HepG2 (cell line): ENCODE measurements around the gene RAN. TPM values are rescaled to one million over a fixed set of nuclear protein-coding genes. Genes with fewer than 3 reads are reported as not detected.

Experiments used
- ARID2 ChIP-seq: sonication (generic); formaldehyde crosslinking; IDR thresholded peaks from 2 replicates; pipeline ENCODE4 v1.8.1; 2022; ENCODE audit warnings: mild to moderate bottlenecking, missing genetic modification reagents, borderline replicate concordance
- ARNT2 ChIP-seq: sonication (generic); formaldehyde crosslinking; IDR thresholded peaks from 2 replicates; pipeline ENCODE4 v1.8.0; 2022; ENCODE audit warnings: mild to moderate bottlenecking, low read depth, missing genetic modification reagents, moderate library complexity
- ATF7 ChIP-seq, 2 experiments: fragments of 450-650 bp in 1 of 2; sonication (generic) in 1 of 2; formaldehyde crosslinking in 1 of 2; IDR thresholded peaks; 2 replicates each; pipeline versions ENCODE4 v1.4.0 to v1.6.1; 2016 to 2020; ENCODE audit warnings: antibody characterized with exemption in 1 of 2, mild to moderate bottlenecking in 1 of 2, missing genetic modification reagents in 1 of 2
- CBX5 ChIP-seq: sonication (generic); formaldehyde crosslinking; IDR thresholded peaks from 2 replicates; pipeline ENCODE4 v1.4.0; 2020; ENCODE audit warnings: missing genetic modification reagents, borderline replicate concordance
- CREB1 ChIP-seq, 2 experiments: fragments of 450-650 bp in 1 of 2; IDR thresholded peaks; 2 replicates each; pipeline ENCODE4 v1.6.1; 2016 to 2017; ENCODE audit warnings: control low read depth in 1 of 2, mild to moderate bottlenecking in 1 of 2, missing compliant biosample characterization in 1 of 2, missing genetic modification characterization in 1 of 2
- HMGXB4 ChIP-seq, 2 experiments: sonication (generic) in 1 of 2; formaldehyde crosslinking in 1 of 2; IDR thresholded peaks; 2 replicates each; pipeline versions ENCODE4 v1.4.0 to v1.6.1; 2018 to 2020; ENCODE audit warnings: missing genetic modification reagents in 2 of 2, borderline replicate concordance in 1 of 2, low read depth in 1 of 2, mild to moderate bottlenecking in 1 of 2, missing biosample characterization in 1 of 2
- HOXA9 ChIP-seq: sonication (generic); formaldehyde crosslinking; IDR thresholded peaks from 2 replicates; pipeline ENCODE4 v1.8.1; 2022; ENCODE audit warnings: missing genetic modification reagents, mild to moderate bottlenecking, moderate library complexity, borderline replicate concordance
- MAX ChIP-seq: IDR thresholded peaks from 2 replicates; pipeline ENCODE4 v1.6.1; 2012; ENCODE audit warnings: inconsistent platforms
- MED1 ChIP-seq: sonication (generic); formaldehyde crosslinking; IDR thresholded peaks from 2 replicates; pipeline ENCODE4 v1.4.0; 2020; ENCODE audit warnings: missing genetic modification reagents
- MXI1 ChIP-seq: IDR thresholded peaks from 3 replicates; pipeline ENCODE4 v1.6.1; 2012; ENCODE audit warnings: low read depth, low read length, inconsistent platforms, borderline replicate concordance
- PHF20 ChIP-seq: sonication (generic); formaldehyde crosslinking; IDR thresholded peaks from 2 replicates; pipeline ENCODE4 v1.5.0; 2020; ENCODE audit warnings: mild to moderate bottlenecking, missing genetic modification reagents
- POGK ChIP-seq: sonication (generic); formaldehyde crosslinking; conservative IDR thresholded peaks from 2 replicates; pipeline ENCODE4 v1.8.0; 2022; ENCODE audit warnings: mild to moderate bottlenecking, moderate library complexity, missing genetic modification reagents
- POLR2G ChIP-seq: fragments of 200-400 bp; formaldehyde crosslinking; IDR thresholded peaks from 2 replicates; pipeline ENCODE4 v1.6.1; 2018; ENCODE audit warnings: mild to moderate bottlenecking, low read depth, low read length, moderate library complexity
- RNF2 ChIP-seq: fragments of 450-650 bp; conservative IDR thresholded peaks from 2 replicates; pipeline ENCODE4 v1.6.1; 2016; ENCODE audit warnings: low read depth
- THAP11 ChIP-seq: IDR thresholded peaks from 2 replicates; pipeline ENCODE4 v1.6.1; 2016; ENCODE audit warnings: missing biosample characterization, missing genetic modification reagents
- ZBED4 ChIP-seq: sonication (generic); formaldehyde crosslinking; IDR thresholded peaks from 2 replicates; pipeline ENCODE4 v1.4.0; 2020; ENCODE audit warnings: missing genetic modification reagents, borderline replicate concordance
- ZNF350 ChIP-seq: sonication (generic); formaldehyde crosslinking; IDR thresholded peaks from 2 replicates; pipeline ENCODE4 v1.4.0; 2020; ENCODE audit warnings: mild to moderate bottlenecking, low read depth, missing genetic modification reagents, borderline replicate concordance
- ZNF644 ChIP-seq: IDR thresholded peaks from 2 replicates; pipeline ENCODE4 v1.6.1; 2016; ENCODE audit warnings: low read depth
- ZNF768 ChIP-seq: sonication (generic); formaldehyde crosslinking; IDR thresholded peaks from 2 replicates; pipeline ENCODE4 v1.4.0; 2020; ENCODE audit warnings: missing genetic modification reagents
- ZNF841 ChIP-seq: sonication (generic); formaldehyde crosslinking; IDR thresholded peaks from 2 replicates; pipeline ENCODE4 v1.8.1; 2023; ENCODE audit warnings: missing genetic modification reagents, borderline replicate concordance
- polyA plus RNA-seq, 8 experiments: library from polyadenylated mRNA; depleted of rRNA in 3 of 8; stranded (reverse) in 7 of 8; unstranded in 1 of 8; fragments of >200 nt; fragmentation: Illumina TruSeq in 4 of 8; extraction: Trizol in 4 of 8; gene quantifications; 2 replicates each; pipeline versions ENCODE4 v1.2.1 to v1.2.3, GENCODE V29; 2011 to 2016; ENCODE audit warnings: low read depth in 4 of 8, missing spikeins in 1 of 8, mixed read lengths in 1 of 8; ENCODE audit not compliant: insufficient read depth in 1 of 8
- total RNA-seq, 5 experiments: library from RNA; depleted of rRNA; stranded (reverse); fragments of >200 nt; fragmentation: Illumina TruSeq; extraction: Trizol; gene quantifications; 2 replicates each; pipeline ENCODE4 v1.2.3, GENCODE V29; 2016; ENCODE audit warnings: low read depth in 1 of 5

Gene RAN
- total and polyA plus RNA-seq, 2 of the 13 experiments (the other 11 are each of a cell fraction or from before 2014, with no cell fraction given) = 1,335 to 1,630 TPM

GRCh38 chr12:130872179-130873096, 572 bp downstream of the RAN start (continued):
- TF ChIP-seq HMGXB4 (CRISPR knock-in tag; IDR thresholded peaks at IDR 0.05; ENCODE audit: borderline replicate concordance in 1 of 2, low read depth in 1 of 2) (peak in 1 of 2 experiments; percentile 43; a peak in 1 of 4 replicates), ZNF841 (0 out of 2 replicates have a peak, but pooled peaks have one; percentile 4), POLR2G (peak; percentile 34; the same call in 1 of the 2 replicates), THAP11 (CRISPR knock-in tag) (no peak), ZBED4 (no peak), ZNF350 (CRISPR knock-in tag) (peak; percentile 37; the same call in 1 of the 2 replicates), PHF20 (CRISPR knock-in tag) (0 out of 2 replicates have a peak, but pooled peaks have one; percentile 12), MAX (peak; percentile 73), HOXA9 (CRISPR knock-in tag) (no peak), CBX5 (CRISPR knock-in tag) (no peak), ARID2 (CRISPR knock-in tag) (no peak), ARNT2 (CRISPR knock-in tag) (0 out of 2 replicates have a peak, but pooled peaks have one; percentile 14), ATF7 (IDR thresholded peaks at IDR 0.05) (no peak), ATF7 (CRISPR knock-in tag; IDR thresholded peaks at IDR 0.05) (no peak), MED1 (no peak), CREB1 (IDR thresholded peaks at IDR 0.05) (0 out of 2 replicates have a peak, but pooled peaks have one; percentile 29), CREB1 (CRISPR knock-in tag; IDR thresholded peaks at IDR 0.05) (no peak), ZNF644 (CRISPR knock-in tag) (no peak), ZNF768 (peak; percentile 8; the same call in 1 of the 2 replicates), MXI1 (0 out of 3 replicates have a peak, but pooled peaks have one; percentile 35), POGK (no peak), RNF2 (peak; percentile 69; the same call in 1 of the 2 replicates)
